Measurements from ENCODE around the gene CYB5B.

CYB5B gene

DNA sequence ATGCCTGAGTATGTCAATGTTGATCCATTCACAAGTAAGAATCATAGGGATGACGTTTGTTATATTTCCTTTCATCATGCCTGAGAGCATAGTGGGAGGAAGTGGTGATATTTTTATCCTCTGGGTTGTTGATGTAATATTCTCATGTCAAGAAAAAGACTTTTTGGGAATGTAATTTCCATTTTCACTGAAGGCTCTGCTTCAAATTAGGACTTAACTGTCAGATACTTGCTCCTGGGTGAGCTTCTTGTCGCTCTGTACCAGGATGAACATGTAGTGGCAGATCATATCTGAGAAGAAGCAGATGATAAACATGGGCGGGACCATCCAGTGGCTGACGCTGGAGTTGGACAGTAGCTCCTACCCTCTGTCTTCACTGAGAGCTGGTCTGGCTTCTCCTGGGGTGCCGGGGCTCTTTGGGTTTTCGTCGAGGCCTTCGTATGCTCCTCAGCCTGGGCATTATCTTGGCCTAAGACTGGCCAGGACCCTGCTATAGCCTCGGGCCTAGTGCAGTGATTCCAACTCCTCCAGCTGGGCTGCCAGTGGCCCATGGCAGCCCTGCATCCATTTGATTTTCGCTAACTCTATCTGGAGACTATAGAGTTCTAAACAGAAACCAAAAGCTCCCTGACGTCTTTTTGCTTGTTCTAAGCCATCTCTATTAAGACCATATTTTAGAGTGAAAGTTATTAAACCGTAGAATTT, 19.7 kb downstream of the CYB5B start:
- TF ChIP-seq, protein P1, sequence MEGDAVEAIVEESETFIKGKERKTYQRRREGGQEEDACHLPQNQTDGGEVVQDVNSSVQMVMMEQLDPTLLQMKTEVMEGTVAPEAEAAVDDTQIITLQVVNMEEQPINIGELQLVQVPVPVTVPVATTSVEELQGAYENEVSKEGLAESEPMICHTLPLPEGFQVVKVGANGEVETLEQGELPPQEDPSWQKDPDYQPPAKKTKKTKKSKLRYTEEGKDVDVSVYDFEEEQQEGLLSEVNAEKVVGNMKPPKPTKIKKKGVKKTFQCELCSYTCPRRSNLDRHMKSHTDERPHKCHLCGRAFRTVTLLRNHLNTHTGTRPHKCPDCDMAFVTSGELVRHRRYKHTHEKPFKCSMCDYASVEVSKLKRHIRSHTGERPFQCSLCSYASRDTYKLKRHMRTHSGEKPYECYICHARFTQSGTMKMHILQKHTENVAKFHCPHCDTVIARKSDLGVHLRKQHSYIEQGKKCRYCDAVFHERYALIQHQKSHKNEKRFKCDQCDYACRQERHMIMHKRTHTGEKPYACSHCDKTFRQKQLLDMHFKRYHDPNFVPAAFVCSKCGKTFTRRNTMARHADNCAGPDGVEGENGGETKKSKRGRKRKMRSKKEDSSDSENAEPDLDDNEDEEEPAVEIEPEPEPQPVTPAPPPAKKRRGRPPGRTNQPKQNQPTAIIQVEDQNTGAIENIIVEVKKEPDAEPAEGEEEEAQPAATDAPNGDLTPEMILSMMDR (IDR thresholded peaks at IDR 0.05; ENCODE audit: control insufficient read depth, insufficient read depth, low read depth, low read length, missing control alignments) = no peak
- no peak for DNase-seq (ENCODE audit: low read depth)
- H3K4me3 ChIP-seq (ENCODE audit: control insufficient read depth, low read depth, low read length) = no peak overlapping the region

DNA sequence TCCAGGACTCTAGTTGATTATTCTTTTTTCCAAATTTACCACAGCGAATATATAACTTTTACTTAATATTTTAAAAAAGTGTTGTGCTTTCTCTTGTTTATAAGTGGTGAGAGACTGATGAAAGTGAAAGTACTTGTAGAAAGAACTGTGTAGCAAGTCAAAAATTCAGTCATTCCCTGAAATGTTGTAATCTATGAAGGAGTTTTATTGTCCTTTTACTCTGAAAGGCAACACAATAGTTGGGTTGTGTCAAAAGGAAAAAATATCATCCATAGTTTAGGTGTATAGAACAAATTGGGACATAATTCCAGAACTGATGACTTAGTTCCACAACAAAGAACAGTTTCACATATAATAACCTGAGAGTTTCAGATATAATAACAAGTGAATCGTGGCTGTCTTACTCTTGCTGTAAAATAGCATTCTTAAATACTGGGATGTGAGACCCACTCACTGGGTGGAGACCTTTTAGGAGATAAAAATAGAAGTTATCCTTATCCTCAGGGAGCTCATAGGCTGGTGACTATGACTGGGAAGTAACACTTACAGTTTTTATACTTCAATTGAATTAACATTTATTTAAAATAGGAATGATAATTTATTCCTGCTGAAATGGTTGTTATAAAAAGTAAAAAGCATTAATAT, 20.6 kb downstream of the CYB5B start:
- no peak for DNase-seq (ENCODE audit: low read depth)
- H3K4me3 ChIP-seq (ENCODE audit: control insufficient read depth, low read depth, low read length) = no peak overlapping the region
- TF ChIP-seq, protein P1 (IDR thresholded peaks at IDR 0.05; ENCODE audit: control insufficient read depth, insufficient read depth, low read depth, low read length, missing control alignments) = no peak

DNA sequence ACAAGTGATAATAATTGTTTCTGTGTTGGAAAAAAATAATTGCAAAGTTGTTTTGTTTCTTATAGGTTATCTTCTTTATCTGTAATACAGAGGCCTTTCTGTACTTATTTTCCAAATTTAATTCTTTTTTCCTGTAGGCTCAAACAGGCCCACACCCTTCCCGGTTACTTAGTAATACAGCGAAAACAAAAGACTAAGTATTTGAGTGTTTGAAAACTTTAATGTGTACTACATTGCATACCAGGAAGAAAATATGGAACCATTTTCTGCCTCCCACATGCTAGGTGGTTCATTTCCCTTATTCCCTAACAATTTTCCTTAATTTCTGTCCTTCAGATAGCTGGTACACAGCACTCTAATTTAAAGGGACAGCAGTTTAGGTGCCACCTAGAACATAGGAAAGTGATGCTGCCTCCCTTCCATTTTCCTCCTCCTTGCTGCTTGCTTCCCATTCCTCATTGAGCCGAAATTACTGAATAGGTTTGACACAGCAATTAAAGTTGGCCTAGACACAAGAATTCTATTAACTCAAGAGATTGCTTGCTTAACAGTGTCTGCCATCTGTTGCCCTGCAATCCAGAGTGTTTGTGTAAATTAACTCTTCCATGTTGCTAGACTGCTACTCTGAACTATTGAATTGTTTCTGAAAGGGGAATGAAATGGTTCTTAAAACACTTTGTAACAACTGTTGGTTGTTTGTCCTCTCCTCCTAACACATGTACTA, 24.2 kb downstream of the CYB5B start:
- DNase-seq (ENCODE audit: low read depth) = peak; percentile 45

DNA sequence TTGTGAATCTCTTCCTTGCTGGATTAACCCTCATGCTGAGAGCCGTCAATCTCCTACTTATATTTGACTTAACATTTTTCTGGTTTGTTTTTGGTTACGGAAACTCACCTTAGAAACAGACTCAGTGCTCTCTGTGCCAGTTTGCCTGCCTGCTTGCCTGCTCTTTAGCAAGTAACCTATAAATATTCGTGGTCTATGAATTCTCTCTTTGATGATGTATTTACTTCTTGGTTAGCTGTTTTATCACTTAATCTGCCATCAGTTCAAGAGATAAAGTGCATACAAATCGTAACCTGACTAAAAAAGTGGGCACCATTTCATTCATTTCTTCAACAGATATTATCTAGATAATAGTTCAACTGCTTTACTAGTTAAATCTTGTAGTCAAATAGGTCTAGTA, 26.7 kb downstream of the CYB5B start:
- no peak overlapping the region for H3K4me3 ChIP-seq (ENCODE audit: control insufficient read depth, low read depth, low read length)
- no peak for DNase-seq (ENCODE audit: low read depth)
- TF ChIP-seq, protein P1 (IDR thresholded peaks at IDR 0.05; ENCODE audit: control insufficient read depth, insufficient read depth, low read depth, low read length, missing control alignments) = no peak

More for the DNA sequence above, 24.2 kb downstream of the CYB5B start:
- no peak overlapping the region for H3K4me3 ChIP-seq (ENCODE audit: control insufficient read depth, low read depth, low read length)
- TF ChIP-seq, protein P1 (IDR thresholded peaks at IDR 0.05; ENCODE audit: control insufficient read depth, insufficient read depth, low read depth, low read length, missing control alignments) = no peak

DNA sequence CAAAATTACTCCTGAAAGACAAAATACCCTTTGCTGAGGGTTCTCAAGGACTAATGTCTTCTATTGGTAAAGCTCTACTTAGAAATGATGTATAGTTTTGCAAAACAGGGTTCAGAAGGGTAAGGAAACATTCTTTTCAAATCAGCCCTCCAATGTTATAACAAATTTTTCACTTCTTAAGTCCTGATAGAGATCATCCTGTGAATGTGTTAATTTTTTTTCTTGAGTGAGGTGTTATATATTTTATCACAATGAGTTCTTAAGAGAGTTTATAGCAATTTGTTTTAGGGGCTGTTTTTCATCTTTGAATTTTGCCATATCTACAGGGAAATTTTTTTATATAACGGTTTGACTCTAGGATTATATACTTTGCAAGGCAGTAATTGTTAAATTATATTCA, 29.5 kb downstream of the CYB5B start:
- no peak for DNase-seq (ENCODE audit: low read depth)
- TF ChIP-seq, protein P1 (IDR thresholded peaks at IDR 0.05; ENCODE audit: control insufficient read depth, insufficient read depth, low read depth, low read length, missing control alignments) = no peak
- H3K4me3 ChIP-seq (ENCODE audit: control insufficient read depth, low read depth, low read length) = no peak overlapping the region

DNA sequence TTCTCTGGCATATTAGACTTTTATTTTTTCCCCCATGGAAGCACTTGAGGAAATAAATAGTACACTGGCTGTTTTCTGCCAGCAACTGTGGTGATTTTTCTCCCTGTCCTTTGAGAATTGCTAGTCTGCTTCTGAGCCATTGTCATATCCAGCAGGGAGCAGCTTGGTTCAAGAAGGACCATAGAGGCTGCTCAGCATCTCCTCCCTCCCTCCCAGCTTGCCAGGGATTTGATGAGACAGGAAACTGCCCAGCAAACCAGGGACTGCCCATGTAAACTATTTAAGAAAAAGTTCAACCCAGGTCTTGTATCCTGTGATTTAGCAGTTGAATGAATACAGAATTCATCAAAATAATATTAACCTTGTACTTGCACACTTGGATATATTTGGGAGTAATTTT, 39.5 kb downstream of the CYB5B start:
- DNase-seq (ENCODE audit: low read depth) = no peak
- H3K4me3 ChIP-seq (ENCODE audit: control insufficient read depth, low read depth, low read length) = no peak overlapping the region
- TF ChIP-seq, protein P1 (IDR thresholded peaks at IDR 0.05; ENCODE audit: control insufficient read depth, insufficient read depth, low read depth, low read length, missing control alignments) = no peak
